HG02981 (cell line): ENCODE data around the gene CTNND2.
"Not testable (repeated sequence)": the region's sequence is repeated elsewhere in the genome, so short reads cannot be mapped to it uniquely, and the experiment has no call there.

Experiments
- ATAC-seq: cut with Tn5 transposase; IDR thresholded peaks from one replicate; pipeline ENCODE4 v1.9.1; 2021; ENCODE audit warnings: mild to moderate bottlenecking, moderate library complexity; ENCODE audit not compliant: unreplicated experiment

CTNND2 gene

DNA sequence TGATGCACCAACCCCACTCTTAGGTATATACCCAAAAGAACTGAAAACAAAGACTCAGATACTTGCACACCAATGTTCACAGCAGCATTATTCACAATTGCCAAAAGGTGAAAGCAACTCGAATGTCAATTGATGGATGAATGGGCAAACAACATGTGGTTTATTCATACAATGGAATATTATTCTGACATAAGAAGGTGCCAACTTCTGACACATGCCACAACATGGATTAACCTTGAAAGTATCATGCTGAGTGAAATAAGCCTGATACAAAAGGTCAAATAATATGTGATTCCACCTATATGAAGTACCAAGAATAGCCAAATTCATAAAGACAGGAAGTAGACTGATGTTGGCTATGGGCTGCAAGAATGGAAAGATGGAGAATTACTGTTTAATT is 35.0 kb downstream of the CTNND2 start:
- no peak for ATAC-seq

DNA sequence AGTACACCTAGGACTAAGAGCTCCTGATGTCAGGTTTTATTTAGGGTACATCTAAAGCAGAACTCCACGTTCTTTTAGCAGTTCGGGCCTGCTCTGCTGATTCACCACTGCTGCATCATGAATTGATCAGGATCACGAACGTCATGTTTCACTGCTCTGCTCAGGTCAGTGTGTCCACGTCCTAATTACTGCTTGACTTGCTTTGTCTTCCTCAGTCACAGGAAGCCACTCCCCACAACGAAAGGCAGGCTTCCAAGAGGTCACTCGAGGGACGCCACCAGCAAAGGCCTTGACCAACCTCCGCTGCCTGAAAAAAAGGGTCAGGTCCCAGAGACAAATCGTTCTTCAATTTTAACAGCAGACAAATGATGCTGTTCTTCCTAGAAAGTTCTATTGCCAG is 40.3 kb downstream of the CTNND2 start:
- ATAC-seq, result no peak

DNA sequence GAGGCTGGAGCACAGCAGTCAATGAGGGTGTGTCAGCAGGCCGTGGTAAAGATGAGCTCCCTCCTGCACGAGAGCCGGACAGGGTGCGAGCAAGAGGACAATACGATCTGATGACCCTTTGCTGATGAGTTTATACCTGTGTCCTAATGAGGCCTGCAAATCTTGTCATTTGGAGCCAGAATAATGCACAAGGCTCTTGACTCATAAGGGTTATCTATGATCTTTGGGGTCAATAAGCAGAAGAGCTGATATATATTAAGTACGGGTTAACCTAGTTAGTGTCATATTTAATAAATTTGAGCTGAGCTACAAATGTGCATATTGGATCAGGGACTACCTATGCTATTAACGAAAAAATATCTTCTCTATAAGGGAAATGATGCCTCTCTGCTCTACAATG is 46.9 kb downstream of the CTNND2 start:
- ATAC-seq, result no peak

DNA sequence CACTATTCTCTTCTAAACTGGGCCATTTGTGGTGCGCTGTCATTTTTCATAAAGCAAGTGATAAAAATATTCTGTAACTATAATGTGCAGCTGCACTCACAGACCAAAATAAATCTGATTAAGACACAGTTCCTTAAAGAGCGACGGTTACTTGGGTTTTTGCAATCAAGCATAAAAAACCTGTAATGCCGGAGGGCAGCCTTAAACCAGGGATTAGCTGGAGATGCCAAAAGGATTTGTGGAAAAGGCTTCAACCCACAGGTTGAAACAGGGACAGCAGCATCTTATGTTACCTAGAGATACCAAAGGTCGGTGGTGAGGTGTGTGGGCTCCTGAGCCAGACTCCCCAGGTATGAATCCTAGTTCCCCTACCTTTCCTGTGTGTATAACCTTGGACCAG is 49.3 kb downstream of the CTNND2 start:
- ATAC-seq, result no peak

DNA sequence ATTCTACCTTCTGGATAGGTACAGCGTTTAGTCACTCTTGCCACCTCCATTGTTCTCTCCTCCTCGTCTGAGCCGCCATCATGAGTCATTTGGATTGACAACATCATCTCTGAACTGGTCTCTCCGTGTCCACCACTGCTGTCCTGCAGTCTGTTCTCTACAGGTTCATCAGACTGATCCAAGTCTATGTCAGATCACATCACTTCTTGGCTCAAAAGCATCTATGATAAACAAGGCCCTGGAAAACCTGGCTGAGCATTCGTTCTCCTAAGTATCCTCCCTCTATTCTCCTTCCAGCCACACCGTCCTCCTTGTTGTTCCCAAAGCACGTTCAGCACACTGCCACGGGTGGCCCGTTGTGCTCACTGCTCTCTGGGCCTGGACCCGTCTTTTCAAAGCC is 50.5 kb downstream of the CTNND2 start:
- ATAC-seq, result no peak

DNA sequence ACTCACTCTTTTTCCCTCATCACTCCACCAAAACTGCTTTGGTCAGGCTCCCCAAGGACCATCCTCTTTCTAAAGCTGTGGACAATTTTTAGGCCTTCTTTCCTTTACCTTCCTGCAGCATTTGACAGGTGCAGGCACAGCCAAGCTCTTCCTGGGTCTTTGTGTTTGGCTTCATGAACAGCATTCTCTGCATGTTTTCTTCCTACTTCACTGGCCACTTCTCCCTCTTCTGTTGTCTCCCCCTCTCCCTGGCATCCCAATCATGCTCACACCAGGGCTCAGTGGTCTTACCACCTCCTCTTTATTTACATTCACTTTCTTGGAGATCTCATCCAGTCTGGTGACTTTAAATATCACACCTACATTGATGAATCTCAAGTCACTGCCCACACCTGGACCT is 51.1 kb downstream of the CTNND2 start:
- no peak for ATAC-seq

DNA sequence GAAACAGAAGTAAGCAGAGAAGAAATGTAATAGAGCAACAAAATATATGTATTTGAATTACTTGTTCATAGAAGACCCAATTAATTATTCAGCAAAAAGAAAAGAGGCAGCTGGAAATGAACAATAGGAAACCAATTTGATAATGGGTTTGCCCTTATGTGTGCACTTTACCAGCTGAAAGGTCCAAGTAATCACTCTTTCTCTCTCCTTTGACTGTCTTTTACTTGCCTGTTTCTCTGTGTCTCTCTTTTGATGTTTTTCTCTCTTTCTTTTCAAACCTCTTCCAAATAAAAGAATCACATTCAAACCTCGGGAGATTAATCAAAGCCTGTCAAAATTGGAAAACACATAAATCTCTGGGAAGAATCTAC is 51.5 kb downstream of the CTNND2 start:
- ATAC-seq, result no peak

DNA sequence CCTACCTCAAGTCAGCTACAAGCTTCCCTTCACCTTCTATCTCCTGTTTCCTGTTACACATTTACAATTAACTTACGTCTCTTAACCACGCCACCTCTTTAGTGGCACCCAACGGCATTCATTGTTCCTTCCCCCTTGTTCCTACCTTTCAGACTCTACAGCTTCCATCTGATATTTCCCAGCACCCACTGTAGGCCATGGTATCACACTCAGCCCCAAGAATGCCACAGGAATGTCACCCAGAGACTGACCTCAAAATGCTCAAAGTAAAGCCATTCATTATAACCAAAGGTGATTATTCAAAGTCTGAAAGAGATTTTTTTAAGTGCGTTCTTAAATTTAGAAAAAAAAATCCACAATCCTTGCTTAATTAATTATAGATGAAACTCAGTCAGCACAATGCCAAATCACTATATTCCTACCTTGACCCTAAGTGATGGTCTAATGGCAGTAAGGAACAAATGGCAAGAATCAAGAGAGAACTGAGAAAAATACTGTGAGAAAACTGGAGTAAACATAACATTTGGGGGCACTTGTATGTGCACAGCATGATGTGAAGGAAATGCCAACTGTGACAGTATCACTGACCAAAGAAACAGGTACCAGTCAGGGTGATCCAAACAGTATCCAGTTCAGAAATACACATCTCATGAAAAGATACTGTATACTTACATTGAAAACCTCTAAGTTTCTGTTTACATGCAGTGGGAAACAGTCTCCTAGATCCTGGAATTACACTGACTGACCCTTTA is 52.1 kb downstream of the CTNND2 start:
- ATAC-seq, result no peak

DNA sequence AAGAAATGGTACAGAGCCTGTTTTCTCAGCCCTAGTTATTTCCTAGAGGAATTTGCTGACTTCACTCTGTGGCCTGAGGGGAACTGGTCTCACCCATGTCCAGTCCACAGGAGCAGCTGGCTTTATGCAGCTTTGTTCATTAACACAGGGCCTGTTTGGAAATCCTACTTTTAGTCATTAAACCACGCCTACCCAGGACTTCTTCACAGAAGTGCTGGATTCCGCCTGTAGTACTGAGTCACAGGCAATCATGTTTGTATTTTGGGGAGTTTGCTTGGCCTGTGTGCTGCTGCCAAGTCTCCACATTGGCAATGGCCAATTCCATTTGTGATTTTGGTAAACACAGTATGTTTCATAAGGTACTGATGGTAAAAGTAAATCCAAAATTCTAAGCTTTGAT is 52.8 kb downstream of the CTNND2 start:
- ATAC-seq, result no peak

DNA sequence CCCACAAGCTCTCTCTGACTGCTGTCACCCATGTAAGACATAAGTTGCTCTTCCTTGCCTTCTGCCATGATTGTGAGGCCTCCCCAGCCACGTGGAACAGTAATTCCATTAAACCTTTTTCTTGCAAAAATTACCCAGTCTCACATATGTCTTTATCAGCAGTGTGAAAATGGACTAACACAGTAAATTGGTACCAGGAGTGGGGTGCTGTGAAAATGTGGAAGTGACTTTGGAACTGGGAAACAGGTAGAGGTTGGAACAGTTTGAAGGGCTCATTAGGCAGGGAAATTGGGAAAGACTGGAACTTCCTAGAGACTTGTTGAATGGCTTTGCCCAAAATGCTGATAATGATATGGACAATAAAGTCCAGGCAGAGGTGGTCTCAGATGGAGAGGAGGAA is 75.7 kb downstream of the CTNND2 start:
- ATAC-seq, result not testable (repeated sequence)

DNA sequence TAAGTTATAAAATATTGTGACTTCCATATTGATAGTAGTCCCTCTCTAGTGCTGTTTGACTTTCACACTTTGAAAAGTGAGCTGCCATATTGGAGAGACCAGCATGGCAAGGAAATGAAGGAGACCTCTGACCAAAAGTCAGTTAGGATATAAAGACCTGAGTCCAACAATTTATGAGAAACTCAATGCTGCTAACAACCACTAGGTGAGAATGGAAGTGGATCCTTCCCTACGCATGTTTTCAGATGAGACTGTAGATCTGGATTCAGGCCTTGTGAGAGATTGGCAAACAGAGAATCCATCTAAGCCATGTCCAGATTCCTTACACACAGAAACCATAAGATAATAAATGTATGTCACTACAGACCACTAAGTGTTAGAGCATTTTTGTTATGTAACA is 81.6 kb downstream of the CTNND2 start:
- no peak for ATAC-seq

DNA sequence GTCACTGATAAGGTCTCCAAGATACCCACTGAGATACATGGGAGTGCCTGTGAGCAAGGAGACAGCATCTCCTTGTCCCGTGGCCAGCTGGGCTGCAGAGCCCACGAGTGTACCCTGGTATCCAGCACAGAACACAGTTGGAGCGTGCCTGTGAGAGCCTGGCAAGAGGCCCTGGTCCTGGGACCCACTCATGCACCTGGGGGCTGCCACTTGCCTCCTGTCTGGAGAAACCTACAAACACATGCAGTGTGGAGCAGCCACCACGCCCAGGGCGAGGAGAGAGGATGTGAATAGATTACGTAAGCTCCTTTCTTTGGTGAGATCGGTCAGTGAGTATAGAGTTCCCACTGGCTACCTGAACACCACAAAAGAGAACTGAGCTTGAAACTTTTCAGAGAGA is 88.3 kb downstream of the CTNND2 start:
- ATAC-seq, result no peak

DNA sequence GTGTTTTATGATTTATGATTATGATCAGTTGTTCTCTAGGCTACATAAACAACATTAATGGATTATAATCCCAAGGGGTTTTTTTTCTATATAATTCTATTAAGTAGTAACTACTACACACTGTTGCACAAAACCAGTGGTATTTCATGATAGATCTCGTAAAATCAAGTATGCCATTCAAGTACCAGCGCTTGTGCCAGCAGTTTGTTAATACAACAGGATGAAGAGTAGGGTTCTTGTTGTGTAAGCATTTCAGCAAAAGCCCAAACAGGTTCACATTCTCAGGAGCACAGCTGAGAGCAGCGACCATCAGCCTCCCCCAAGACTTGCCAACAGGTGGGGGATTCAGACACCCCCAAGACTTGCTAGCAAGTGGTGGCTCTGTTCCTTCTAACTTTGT is 88.8 kb downstream of the CTNND2 start:
- no peak for ATAC-seq

DNA sequence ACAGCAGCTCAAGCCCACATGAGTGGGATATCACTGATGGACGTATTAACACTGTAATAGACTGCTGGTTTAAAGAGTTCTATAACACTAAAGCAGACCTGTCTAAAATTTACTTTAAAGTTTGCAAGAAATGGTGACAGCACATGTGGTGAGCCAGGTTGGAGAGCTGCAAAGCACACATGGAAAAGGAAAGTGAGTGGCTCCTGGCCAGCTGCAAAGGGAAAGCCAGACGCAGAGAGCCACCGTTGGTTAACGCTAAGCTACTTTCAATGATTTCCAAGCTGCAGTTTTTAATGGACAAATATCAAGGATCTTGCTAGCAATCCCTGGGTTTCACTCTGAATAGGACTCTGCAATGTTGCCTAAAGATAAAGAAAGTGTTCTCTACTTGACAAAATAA is 89.9 kb downstream of the CTNND2 start:
- ATAC-seq, result no peak

DNA sequence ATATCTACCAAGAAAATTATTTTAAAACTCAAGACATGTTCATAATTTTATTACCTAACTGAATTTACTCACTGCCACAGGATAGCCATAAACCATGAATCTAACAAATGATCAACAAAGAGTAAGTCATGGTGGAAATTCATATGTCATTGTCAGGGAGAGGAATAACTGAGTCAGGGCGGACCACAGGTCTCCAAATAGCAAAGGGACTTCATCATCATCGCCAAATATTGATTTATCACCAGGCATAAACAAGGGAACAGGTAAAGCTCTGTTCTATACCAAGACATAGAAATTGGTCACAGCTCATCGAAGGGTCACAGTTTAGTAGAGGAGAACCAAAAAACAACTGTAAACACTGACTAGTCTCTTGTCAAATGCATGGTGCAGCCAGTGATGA is 94.8 kb downstream of the CTNND2 start:
- no peak for ATAC-seq

DNA sequence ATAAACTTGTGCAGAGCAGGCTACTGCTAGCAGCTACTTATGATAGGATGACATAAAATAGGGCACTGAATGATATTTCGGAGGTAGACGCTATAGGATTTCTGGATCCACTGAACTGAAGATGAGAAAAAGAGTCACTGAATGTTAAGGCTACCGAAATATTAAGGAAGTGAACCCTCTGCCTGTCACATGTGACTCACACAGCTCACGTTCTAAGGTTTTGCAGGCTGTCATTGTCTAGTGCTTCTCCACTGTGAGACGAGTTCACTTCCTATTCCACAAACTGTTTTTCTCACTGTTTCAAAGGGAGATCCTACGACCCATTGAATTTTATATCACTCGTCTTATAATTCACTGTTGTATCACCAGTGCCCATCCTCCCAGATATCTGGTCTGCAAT is 100.8 kb downstream of the CTNND2 start:
- ATAC-seq, result no peak

DNA sequence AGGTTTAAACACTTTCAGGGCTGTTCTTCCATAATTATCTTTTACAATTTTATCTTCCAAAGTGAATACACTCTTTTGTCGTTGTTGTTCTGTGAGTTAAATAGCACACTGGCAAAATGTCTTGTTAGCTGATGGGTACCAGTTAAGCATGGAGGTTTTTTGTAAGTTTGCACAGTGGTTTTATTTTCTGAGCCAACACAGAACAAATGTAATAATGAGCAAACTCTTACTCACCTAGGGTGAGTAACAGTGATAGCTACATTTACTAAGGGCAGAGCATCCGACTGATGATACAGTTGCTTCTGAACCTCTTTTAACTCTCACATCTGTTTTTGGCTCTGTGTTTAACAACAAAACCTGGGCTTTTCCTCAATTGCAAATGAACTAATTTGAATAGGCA is 103.2 kb downstream of the CTNND2 start:
- ATAC-seq, result no peak

DNA sequence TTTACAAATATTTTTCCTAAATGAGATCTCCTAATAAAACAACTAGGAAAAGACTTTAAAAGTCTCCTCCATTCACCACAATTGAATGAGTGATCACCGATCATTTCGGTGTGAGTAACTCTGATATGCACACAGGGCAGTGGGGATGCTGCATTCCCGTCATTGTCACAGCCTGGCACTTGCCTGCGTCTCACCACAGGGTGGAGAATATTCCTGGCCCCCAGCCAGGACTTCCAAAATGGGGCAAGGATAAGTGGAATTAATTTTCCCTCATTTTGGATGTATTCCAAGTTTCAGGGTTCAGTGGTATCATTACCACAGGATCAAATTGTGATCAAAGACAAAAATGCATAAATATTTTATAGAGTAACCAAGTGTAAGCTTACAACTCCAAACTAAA is 107.1 kb downstream of the CTNND2 start:
- no peak for ATAC-seq

DNA sequence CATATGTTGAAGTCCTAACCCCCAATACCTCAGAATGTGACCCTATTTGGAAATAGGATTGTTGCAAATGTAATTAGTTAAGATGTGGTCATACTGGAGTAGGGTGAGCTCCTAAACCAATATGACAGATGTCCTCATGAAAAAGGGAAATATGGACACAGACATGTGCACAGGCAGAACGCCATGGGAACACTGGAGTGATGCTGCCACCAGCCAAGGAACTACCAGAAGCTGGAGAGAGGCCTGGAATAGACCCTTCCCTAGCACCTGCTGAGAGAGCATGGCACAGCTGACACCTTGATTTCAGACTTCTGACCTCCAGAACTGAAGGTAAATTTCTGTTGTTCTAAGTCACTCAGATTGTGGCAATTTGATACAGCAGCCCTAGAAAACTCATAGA is 110.8 kb downstream of the CTNND2 start:
- ATAC-seq, result no peak

DNA sequence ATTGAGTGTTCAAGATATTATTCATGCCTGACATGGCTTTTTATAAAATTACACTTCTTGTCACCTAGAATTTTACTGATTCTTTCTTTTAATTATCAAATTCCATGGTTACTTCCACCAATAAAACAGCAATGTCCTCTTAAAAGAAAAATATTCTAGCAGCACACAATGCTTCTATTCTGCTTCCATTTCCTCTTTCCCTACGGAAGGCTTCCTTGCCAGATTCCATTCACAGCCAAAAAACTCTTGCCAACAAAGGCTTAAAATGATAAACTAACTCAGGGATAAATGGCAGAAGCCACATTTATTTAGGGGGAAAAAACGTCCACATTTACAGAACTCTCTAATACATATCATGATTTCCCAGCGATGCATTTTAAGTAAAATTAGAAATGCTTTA is 111.6 kb downstream of the CTNND2 start:
- ATAC-seq, result no peak

DNA sequence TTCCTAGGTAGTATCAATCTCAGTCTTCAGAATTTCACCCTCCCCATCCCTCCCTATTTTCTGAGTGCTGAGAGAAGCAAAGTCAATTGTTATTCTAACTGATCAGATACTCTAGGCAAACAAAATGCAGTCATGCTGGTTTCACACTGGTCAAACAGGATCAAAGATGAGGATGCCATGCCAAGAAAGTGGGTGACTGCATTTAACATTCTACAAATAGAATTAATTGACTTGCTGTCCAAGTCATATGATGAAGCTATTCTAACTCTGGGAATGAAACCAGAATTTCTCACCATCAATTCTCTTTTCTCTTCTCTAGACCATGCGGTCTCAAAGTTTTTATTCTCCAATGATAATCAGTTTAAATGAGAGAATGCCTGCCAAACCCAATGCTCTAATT is 112.5 kb downstream of the CTNND2 start:
- no peak for ATAC-seq

DNA sequence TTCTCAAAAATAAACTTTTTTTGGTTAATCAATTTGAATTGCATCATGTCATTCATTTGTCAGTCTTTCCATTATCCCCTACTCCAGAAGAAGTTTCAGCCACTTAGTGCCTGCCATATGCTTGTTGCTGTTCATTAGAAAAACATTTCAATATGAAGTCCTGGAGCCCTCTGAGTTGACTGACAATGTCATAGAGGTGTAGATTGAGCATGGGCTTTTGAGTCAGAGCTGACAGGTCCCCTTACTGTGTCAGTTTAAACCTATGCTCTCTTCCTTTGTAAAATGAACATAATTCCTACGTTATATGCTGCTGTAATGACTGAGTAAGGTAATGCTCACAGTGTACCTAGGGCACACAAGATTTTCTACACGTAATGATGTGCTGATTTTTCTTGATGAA is 114.0 kb downstream of the CTNND2 start:
- ATAC-seq, result no peak

DNA sequence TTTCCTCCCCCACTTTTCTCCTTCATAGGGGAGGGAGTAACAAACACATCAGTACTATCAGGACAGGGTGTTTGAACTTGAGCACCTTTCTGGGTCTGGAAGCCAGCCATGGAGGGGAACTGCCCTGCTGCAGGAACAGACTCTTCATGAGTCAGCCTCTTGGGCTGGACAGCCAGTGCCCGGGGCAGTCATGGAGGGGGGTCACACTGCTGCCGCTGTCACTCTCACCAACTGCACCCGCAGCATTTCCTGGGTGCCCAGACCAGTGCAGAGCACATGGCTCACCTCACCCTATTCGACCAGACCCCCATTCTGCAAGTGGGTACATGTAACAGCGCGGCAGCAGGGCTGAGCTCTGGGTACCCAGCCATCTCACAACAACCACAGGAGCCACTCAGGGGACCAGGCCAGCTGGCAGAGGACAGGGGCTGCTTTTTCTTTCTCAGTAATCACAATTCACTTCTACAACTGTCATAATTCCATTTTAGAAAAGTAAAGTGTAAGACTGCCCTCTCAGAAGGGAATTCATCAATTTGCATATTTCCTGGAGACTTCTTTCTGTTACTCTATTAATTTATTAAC is 118.4 kb downstream of the CTNND2 start:
- no peak for ATAC-seq
